Subcutaneous adipose tissue (tissue), 4 donors: ENCODE data around the gene ZNF484. TPM values are rescaled to one million over a fixed set of nuclear protein-coding genes. Genes with fewer than 3 reads are reported as not detected.

Experiments used
- total RNA-seq, 4 donors: library from RNA; depleted of rRNA; stranded (reverse); fragments of >200 nt; gene quantifications; one replicate each; pipeline ENCODE4 v1.1.0, GENCODE V29; 2016
- TF ChIP-seq, protein P1 (sequence below): fragments of 450-650 bp; IDR thresholded peaks from one replicate; pipeline ENCODE4 v1.5.1; 2016; ENCODE audit warnings: low read depth, mild to moderate bottlenecking, control low read depth, antibody characterized with exemption, moderate library complexity

ZNF484 gene
- total RNA-seq: 10 to 100 TPM in 3 of 4 donors, 1 to 10 TPM in 1; 9.6 to 19.6 (median 12.5) TPM

DNA sequence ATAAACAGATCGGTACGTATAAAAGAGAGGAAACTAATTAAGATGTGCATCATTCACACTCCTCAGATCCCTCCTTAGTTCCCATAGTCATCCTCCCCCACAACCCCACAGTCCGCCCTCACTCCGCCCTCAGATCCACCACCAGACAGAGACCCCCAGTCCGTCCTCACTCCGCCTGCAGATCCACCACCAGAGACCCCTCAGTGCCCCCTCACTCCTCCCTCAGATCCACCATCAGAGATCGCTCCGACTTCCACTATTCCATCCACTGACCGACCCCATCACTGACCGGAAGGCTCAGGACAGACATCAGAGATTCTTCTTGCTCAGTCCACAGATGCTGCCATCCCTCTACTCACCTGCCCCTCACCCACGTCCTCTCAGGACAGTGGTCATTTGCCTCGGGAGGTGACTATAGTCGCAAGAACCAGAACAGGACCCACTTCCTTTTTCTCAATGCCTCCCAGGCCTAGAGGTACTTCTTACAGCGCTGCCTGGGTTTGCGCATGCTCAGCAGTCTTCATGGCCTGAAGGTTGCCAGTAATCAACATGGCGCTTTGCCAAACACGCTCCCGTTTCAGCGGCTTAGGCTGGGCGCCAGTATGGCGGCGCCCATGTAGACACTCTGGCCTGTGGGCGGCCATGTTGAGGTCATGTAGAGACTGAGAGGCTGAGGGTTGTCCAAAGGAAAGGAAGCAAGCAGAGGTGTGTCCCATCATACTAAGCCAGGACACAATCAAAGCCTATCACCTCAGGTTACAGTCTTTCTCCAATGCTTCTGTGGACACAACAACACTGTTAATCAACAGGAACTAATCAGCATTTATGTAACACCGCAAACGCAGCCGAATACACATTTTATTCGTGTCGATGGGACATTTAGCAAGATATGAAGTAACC is at the start of gene ZNF484:
ZNF484 (minus strand) TSS at position 508 of the 900 bp plus-strand sequence. CDS start 3,009 bp downstream, outside the sequence.
- TF ChIP-seq, protein P1, sequence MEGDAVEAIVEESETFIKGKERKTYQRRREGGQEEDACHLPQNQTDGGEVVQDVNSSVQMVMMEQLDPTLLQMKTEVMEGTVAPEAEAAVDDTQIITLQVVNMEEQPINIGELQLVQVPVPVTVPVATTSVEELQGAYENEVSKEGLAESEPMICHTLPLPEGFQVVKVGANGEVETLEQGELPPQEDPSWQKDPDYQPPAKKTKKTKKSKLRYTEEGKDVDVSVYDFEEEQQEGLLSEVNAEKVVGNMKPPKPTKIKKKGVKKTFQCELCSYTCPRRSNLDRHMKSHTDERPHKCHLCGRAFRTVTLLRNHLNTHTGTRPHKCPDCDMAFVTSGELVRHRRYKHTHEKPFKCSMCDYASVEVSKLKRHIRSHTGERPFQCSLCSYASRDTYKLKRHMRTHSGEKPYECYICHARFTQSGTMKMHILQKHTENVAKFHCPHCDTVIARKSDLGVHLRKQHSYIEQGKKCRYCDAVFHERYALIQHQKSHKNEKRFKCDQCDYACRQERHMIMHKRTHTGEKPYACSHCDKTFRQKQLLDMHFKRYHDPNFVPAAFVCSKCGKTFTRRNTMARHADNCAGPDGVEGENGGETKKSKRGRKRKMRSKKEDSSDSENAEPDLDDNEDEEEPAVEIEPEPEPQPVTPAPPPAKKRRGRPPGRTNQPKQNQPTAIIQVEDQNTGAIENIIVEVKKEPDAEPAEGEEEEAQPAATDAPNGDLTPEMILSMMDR: no peak

- TF ChIP-seq, protein P1: no peak
Observed at GRCh38 chr9:92920437-92920836, 42.6 kb upstream of the ZNF484 start.

GRCh38 chr9:92917176-92917800 is 39.5 kb upstream of the ZNF484 start:
- TF ChIP-seq, protein P1: no peak

- TF ChIP-seq, protein P1: no peak
Observed at GRCh38 chr9:92911511-92912475, 34.0 kb upstream of the ZNF484 start.

DNA sequence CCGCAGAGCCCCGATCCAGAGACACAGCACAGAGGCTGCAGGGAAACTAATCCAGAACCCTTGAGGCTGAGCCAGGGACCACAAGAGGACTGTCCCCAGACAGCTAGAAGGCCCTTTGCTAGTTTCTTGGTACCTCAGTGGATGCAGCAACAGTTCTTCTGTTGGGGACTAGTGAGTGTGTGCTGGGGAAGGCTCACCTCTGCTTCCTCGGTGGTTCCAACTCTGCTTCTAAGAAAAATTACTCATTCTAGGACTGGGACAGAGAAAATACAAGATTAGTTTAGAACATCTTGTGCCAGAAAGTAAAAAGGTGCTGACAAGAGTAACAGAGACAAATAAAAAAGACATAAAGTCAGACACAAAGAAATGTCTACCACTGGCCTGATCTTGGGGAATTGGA is 19.5 kb upstream of the ZNF484 start:
- TF ChIP-seq, protein P1: no peak

- TF ChIP-seq, protein P1: no peak
Observed at GRCh38 chr9:92895812-92896436, 18.1 kb upstream of the ZNF484 start.
